Panc1 (cell line): ENCODE measurements around the gene ADGRV1. TPM values are rescaled to one million over a fixed set of nuclear protein-coding genes. Genes with fewer than 3 reads are reported as not detected.
"Not testable (repeated sequence)": the region's sequence is repeated elsewhere in the genome, so short reads cannot be mapped to it uniquely, and the experiment has no call there.

Source experiments
- ATAC-seq: fragments of 200-7000 bp; cut with Tn5 transposase; 2 replicates; pipeline ENCODE4 v1.9.1; 2020; ENCODE audit warnings: mild to moderate bottlenecking, moderate library complexity
- BruUV-seq: library from RNA; stranded (reverse); fragments of 400-500 nt; replicated peaks from 2 replicates; lab custom pipeline; 2021; lab: Mats Ljungman, UMichigan
- CTCF ChIA-PET: fragments of 300-600 bp; sonication (Branson Sonifier 250); formaldehyde crosslinking; loops from one replicate; lab custom pipeline; 2022; ENCODE audit warnings: antibody characterized with exemption; lab: Charles Lee
- POLR2A ChIA-PET: fragments of 300-600 bp; sonication (Branson Sonifier 250); formaldehyde crosslinking; loops from one replicate; lab custom pipeline; 2022; ENCODE audit warnings: antibody characterized with exemption; lab: Charles Lee
- DNase-seq: peaks from one replicate; pipeline ENCODE4 v3.0.0-alpha.2; 2010; ENCODE audit warnings: low read depth, low spot score
- H3K27ac ChIP-seq: 2 replicates; pipeline ENCODE4 v1.5.1; 2011; ENCODE audit warnings: mild to moderate bottlenecking, low read length, inconsistent platforms
- H3K27me3 ChIP-seq: fragments of 200-500 bp; sonication (Bioruptor generic); 2 replicates; pipeline ENCODE4 v1.6.0; 2014; ENCODE audit warnings: low read length, inconsistent platforms; ENCODE audit not compliant: control insufficient read depth, insufficient read depth
- H3K36me3 ChIP-seq: fragments of 200-500 bp; sonication (Bioruptor generic); 2 replicates; pipeline ENCODE4 v1.5.1; 2014; ENCODE audit warnings: inconsistent platforms, mild to moderate bottlenecking, low read length, moderate library complexity; ENCODE audit not compliant: control insufficient read depth, insufficient read depth
- H3K4me1 ChIP-seq: 2 replicates; pipeline ENCODE4 v1.5.1; 2011; ENCODE audit warnings: inconsistent platforms, mild to moderate bottlenecking, low read length, moderate library complexity; ENCODE audit not compliant: control insufficient read depth, insufficient read depth
- H3K4me3 ChIP-seq, 2 experiments: 2 replicates each; pipeline ENCODE4 v1.5.1; 2011 to 2012; ENCODE audit warnings: low read depth in 2 of 2, low read length in 2 of 2, mild to moderate bottlenecking in 2 of 2, inconsistent platforms in 1 of 2, moderate library complexity in 1 of 2
- H3K9me3 ChIP-seq: fragments of 200-500 bp; sonication (Bioruptor generic); 2 replicates; pipeline ENCODE4 v1.5.1; 2014; ENCODE audit warnings: low read depth, mild to moderate bottlenecking, inconsistent platforms, low read length, moderate library complexity; ENCODE audit not compliant: control insufficient read depth, insufficient read depth
- POLR2AphosphoS5 ChIP-seq: IDR thresholded peaks from 2 replicates; pipeline ENCODE4 v1.6.1; 2012; ENCODE audit warnings: mild to moderate bottlenecking, low read depth, low read length, moderate library complexity
- SIN3A ChIP-seq: IDR thresholded peaks from 2 replicates; pipeline ENCODE4 v1.6.1; 2012; ENCODE audit warnings: low read depth, mild to moderate bottlenecking, low read length, moderate library complexity, borderline replicate concordance; ENCODE audit not compliant: insufficient read depth
- TCF7L2 ChIP-seq: IDR thresholded peaks from 2 replicates; pipeline ENCODE4 v1.6.1; 2011; ENCODE audit warnings: mild to moderate bottlenecking, low read depth, low read length, inconsistent platforms
- in situ Hi-C: cut with HindIII; loops from 2 replicates; pipeline ENCODE4 v1.10.0; 2016; ENCODE audit warnings: low sequenced_read_pairs, low pct_unique_long_range_greater_than_20kb
- intact Hi-C: fragments of 100-400 bp; cut with micrococcal nuclease; formaldehyde crosslinking; loops from one replicate; pipeline ENCODE4 v1.10.0; 2022; ENCODE audit not compliant: unreplicated experiment
- total RNA-seq: library from RNA; stranded (reverse); gene quantifications from one replicate; pipeline ENCODE4 v1.2.1, GENCODE V29; 2021; ENCODE audit not compliant: unreplicated experiment
- TF ChIP-seq, protein P1 (sequence below): fragments of 450-650 bp; IDR thresholded peaks from 2 replicates; pipeline ENCODE4 v1.5.1; 2017; ENCODE audit warnings: mild to moderate bottlenecking
- TF ChIP-seq, protein P2 (sequence below), 2 experiments: IDR thresholded peaks; 2 replicates each; pipeline ENCODE4 v1.6.1; 2011 to 2012; ENCODE audit warnings: low read depth in 2 of 2, control low read depth in 1 of 2, low read length in 1 of 2, mild to moderate bottlenecking in 1 of 2, moderate library complexity in 1 of 2; ENCODE audit not compliant: insufficient read depth in 1 of 2

Gene ADGRV1
- total RNA-seq, 1 experiment from 2014 or later, result 0.49 TPM

GRCh38 chr5:90813392-90813791, 254.8 kb downstream of the ADGRV1 start:
- no peak for DNase-seq
- H3K4me3 ChIP-seq, result no peak overlapping the region
- H3K27me3 ChIP-seq, result no peaks in the 10 kb centered on the region; the same call in 1 of the 2 replicates
- no peaks in the 10 kb centered on the region for H3K4me1 ChIP-seq
- intact Hi-C loops (no loop called here), in situ Hi-C loops (no loop called here)
- ChIA-PET POLR2A (no interaction called here), CTCF (no interaction called here)
- no peaks in the 10 kb centered on the region for H3K36me3 ChIP-seq
- TF ChIP-seq POLR2AphosphoS5 (no peak), SIN3A (no peak), TCF7L2 (no peak)
- TF ChIP-seq, protein P1, sequence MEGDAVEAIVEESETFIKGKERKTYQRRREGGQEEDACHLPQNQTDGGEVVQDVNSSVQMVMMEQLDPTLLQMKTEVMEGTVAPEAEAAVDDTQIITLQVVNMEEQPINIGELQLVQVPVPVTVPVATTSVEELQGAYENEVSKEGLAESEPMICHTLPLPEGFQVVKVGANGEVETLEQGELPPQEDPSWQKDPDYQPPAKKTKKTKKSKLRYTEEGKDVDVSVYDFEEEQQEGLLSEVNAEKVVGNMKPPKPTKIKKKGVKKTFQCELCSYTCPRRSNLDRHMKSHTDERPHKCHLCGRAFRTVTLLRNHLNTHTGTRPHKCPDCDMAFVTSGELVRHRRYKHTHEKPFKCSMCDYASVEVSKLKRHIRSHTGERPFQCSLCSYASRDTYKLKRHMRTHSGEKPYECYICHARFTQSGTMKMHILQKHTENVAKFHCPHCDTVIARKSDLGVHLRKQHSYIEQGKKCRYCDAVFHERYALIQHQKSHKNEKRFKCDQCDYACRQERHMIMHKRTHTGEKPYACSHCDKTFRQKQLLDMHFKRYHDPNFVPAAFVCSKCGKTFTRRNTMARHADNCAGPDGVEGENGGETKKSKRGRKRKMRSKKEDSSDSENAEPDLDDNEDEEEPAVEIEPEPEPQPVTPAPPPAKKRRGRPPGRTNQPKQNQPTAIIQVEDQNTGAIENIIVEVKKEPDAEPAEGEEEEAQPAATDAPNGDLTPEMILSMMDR, result no peak
- TF ChIP-seq, protein P2, sequence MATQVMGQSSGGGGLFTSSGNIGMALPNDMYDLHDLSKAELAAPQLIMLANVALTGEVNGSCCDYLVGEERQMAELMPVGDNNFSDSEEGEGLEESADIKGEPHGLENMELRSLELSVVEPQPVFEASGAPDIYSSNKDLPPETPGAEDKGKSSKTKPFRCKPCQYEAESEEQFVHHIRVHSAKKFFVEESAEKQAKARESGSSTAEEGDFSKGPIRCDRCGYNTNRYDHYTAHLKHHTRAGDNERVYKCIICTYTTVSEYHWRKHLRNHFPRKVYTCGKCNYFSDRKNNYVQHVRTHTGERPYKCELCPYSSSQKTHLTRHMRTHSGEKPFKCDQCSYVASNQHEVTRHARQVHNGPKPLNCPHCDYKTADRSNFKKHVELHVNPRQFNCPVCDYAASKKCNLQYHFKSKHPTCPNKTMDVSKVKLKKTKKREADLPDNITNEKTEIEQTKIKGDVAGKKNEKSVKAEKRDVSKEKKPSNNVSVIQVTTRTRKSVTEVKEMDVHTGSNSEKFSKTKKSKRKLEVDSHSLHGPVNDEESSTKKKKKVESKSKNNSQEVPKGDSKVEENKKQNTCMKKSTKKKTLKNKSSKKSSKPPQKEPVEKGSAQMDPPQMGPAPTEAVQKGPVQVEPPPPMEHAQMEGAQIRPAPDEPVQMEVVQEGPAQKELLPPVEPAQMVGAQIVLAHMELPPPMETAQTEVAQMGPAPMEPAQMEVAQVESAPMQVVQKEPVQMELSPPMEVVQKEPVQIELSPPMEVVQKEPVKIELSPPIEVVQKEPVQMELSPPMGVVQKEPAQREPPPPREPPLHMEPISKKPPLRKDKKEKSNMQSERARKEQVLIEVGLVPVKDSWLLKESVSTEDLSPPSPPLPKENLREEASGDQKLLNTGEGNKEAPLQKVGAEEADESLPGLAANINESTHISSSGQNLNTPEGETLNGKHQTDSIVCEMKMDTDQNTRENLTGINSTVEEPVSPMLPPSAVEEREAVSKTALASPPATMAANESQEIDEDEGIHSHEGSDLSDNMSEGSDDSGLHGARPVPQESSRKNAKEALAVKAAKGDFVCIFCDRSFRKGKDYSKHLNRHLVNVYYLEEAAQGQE (IDR thresholded peaks at IDR 0.05; ENCODE audit: insufficient read depth in 1 of 2, low read depth in 2 of 2, low read length in 1 of 2), result no peak
- BruUV-seq, result no TSS peak
- ATAC-seq, result no peak
- no peak overlapping the region for H3K27ac ChIP-seq
- no peaks in the 10 kb centered on the region for H3K9me3 ChIP-seq

- H3K36me3 ChIP-seq, intact Hi-C loops, H3K27ac ChIP-seq, CTCF ChIA-PET, H3K4me3 ChIP-seq, H3K4me1 ChIP-seq, H3K9me3 ChIP-seq, BruUV-seq, DNase-seq, POLR2A ChIA-PET, in situ Hi-C loops, ATAC-seq, H3K27me3 ChIP-seq: not testable (repeated sequence)
These were observed 263.5 kb downstream of the ADGRV1 start for GRCh38 chr5:90822062-90822461.

DNA sequence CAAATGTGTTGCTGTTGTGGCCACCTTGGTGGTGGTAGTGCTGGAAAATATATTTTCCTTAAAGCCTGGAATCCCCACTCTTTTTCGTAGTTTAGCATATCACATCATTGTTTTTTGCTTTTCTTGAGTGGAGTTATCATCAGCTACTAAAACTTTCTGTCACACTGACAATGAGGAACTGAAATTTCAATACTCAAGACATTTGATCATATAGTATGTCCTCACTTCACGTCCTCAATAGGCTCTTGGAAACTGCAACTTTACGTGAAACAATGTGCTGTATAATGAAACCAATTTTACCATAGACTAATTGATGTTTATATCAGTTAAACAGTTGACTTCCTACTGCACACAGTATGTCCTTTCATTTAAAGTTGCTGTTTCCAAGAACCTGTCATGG, 265.8 kb downstream of the ADGRV1 start:
- BruUV-seq, result no TSS peak
- H3K4me3 ChIP-seq, result no peak overlapping the region
- DNase-seq (no peak), ATAC-seq (no peak)
- TF ChIP-seq SIN3A (no peak), POLR2AphosphoS5 (no peak), TCF7L2 (no peak)
- TF ChIP-seq, protein P1, result no peak
- TF ChIP-seq, protein P2 (IDR thresholded peaks at IDR 0.05; ENCODE audit: insufficient read depth in 1 of 2, low read depth in 2 of 2, low read length in 1 of 2), result no peak
- no peaks in the 10 kb centered on the region for H3K36me3 ChIP-seq
- intact Hi-C loops, result no loop called here
- ChIA-PET CTCF (no interaction called here), POLR2A (no interaction called here)
- no peaks in the 10 kb centered on the region for H3K27me3 ChIP-seq
- no peaks in the 10 kb centered on the region for H3K9me3 ChIP-seq
- no peak overlapping the region for H3K27ac ChIP-seq
- H3K4me1 ChIP-seq, result no peaks in the 10 kb centered on the region
- in situ Hi-C loops, result no loop called here
